ENCODE results near the gene WASHC3. TPM values are rescaled to one million over a fixed set of nuclear protein-coding genes. Genes with fewer than 3 reads are reported as not detected.

WASHC3 gene
- total and polyA plus RNA-seq, 2 donors (not counting 3 experiments of a cell fraction or from before 2014, with no cell fraction given): 27.8 to 28.8 TPM

DNA sequence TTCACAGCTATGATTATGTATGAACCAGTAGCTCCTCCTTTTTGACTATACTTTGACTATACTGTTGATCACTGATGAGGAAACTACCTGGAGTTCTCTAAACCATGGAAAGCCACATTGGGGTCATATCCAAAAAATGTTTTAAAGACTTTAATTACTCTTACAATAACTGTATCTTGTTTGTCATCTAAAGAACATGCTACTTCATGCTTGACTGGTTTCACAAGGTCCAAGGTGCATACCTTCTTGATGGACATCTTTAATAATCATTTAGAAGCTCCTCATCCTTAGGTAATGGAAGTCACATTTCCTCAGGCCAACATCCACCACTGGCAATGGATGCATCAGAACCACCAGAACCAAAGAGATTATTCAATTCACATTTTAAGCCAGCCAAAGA, 29.9 kb downstream of the WASHC3 start:
- Histone ChIP-seq H3K79me2 (ENCODE audit: control insufficient read depth, insufficient read depth, low read length) (no peaks in the 10 kb centered on the region), H3K4me1 (ENCODE audit: control insufficient read depth, extremely low read depth, insufficient read depth, low read length) (no peaks in the 10 kb centered on the region), H3K9me3 (replicated peaks; ENCODE audit: control insufficient read depth, insufficient read depth, low read length) (no peaks in the 10 kb centered on the region), H3K27ac (ENCODE audit: insufficient read depth, low read depth, low read length) (no peak overlapping the region), H2AFZ (ENCODE audit: low read depth, low read length) (no peak overlapping the region), H3K9me1 (replicated peaks; ENCODE audit: control insufficient read depth, extremely low read depth, insufficient read depth, low read length) (no peaks in the 10 kb centered on the region), H4K20me1 (replicated peaks; ENCODE audit: control insufficient read depth, extremely low read depth, insufficient read depth, low read length) (no peaks in the 10 kb centered on the region), H3K4me2 (ENCODE audit: insufficient read depth, low read length) (no peak overlapping the region), H3K4me3 (replicated peaks in 1 of 3; ENCODE audit: insufficient read depth in 1 of 3, low read depth in 1 of 3, low read length in 3 of 3) (no peak overlapping the region), H3K27me3 (ENCODE audit: control insufficient read depth in 2 of 2, insufficient read depth in 2 of 2, low read length in 2 of 2) (no peaks in the 10 kb centered on the region), H3K9ac (replicated peaks; ENCODE audit: extremely low read depth, insufficient read depth, low read length) (no peak overlapping the region), H3K36me3 (ENCODE audit: control insufficient read depth in 2 of 2, extremely low read depth in 1 of 2, insufficient read depth in 2 of 2, low read length in 2 of 2) (no peaks in the 10 kb centered on the region)
- no peak for FAIRE-seq
- ChIA-PET POLR2A (interaction anchor here (0.7 kb wide), 1 partner anchor 1552 kb away, joined by 3 read pairs; no protein-coding TSS in a partner anchor), CTCF (interaction anchor here (1.5 to 1.8 kb wide), 2 partner anchors 8 to 38 kb away, joined by 4 to 6 read pairs; no protein-coding TSS in a partner anchor)
- TF ChIP-seq, protein P1, sequence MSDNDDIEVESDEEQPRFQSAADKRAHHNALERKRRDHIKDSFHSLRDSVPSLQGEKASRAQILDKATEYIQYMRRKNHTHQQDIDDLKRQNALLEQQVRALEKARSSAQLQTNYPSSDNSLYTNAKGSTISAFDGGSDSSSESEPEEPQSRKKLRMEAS (IDR thresholded peaks at IDR 0.05; ENCODE audit: insufficient read depth, insufficient read length): no peak
- TF ChIP-seq MYC (IDR thresholded peaks at IDR 0.05; ENCODE audit: low read depth, low read length): no peak
- no peak for TF ChIP-seq CTCF (IDR thresholded peaks at IDR 0.05; ENCODE audit: extremely low read depth in 1 of 2, insufficient read depth in 1 of 2, low read depth in 1 of 2, low read length in 2 of 2)
- TF ChIP-seq POLR2A (IDR thresholded peaks at IDR 0.05; ENCODE audit: low read depth, low read length): no peak
- no peak for TF ChIP-seq EZH2 (IDR thresholded peaks at IDR 0.05; ENCODE audit: borderline replicate concordance, low read depth, low read length, severe bottlenecking)
- no peak for TF ChIP-seq GATA2 (IDR thresholded peaks at IDR 0.05; ENCODE audit: insufficient read depth, insufficient read length, low read depth, low read length)
- dilution Hi-C loops (cut with MboI; ENCODE audit: extremely low pct_ligation_motif_present, low sequenced_read_pairs) (no loop called here), intact Hi-C loops (cut with micrococcal nuclease) (no loop called here)
- BruUV-seq (replicated peaks): no TSS peak
- DNase-seq (ENCODE audit: low read depth, low spot score): no peak

DNA sequence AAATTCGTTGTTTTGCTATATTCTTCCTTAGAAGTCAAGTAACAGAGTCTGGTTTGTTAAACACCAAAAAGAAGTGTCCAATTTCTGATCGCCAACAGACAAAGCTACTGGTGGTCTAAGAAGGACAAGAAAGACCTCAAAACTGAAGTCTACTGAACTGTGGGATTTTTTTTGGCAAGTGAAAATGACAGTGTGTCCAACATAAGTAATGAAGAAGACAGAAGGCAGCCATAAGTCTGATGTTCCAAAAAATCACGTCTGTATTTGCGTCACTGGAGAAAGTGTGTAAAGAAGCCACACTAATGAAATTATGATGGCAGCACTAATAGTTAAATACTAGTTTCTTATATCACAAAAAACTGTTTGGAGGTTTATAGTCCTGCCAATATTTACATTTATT, 32.6 kb downstream of the WASHC3 start:
- no peak for TF ChIP-seq POLR2AphosphoS5 (IDR thresholded peaks at IDR 0.05; ENCODE audit: insufficient read depth, low read depth, low read length)
- no peak for TF ChIP-seq FOS (IDR thresholded peaks at IDR 0.05; ENCODE audit: borderline replicate concordance, insufficient read depth, low read length)
- no peak for TF ChIP-seq EZH2 (IDR thresholded peaks at IDR 0.05; ENCODE audit: borderline replicate concordance, low read depth, low read length, severe bottlenecking)
- TF ChIP-seq CTCF (IDR thresholded peaks at IDR 0.05; ENCODE audit: extremely low read depth in 1 of 2, insufficient read depth in 1 of 2, low read depth in 1 of 2, low read length in 2 of 2): no peak
- TF ChIP-seq, protein P1 (IDR thresholded peaks at IDR 0.05; ENCODE audit: insufficient read depth, insufficient read length): no peak
- TF ChIP-seq GATA2 (IDR thresholded peaks at IDR 0.05; ENCODE audit: insufficient read depth, insufficient read length, low read depth, low read length): no peak
- TF ChIP-seq POLR2A (IDR thresholded peaks at IDR 0.05; ENCODE audit: low read depth, low read length): no peak
- TF ChIP-seq JUN (IDR thresholded peaks at IDR 0.05; ENCODE audit: borderline replicate concordance, insufficient read depth, insufficient read length, low read depth): no peak
- no peak for TF ChIP-seq MYC (IDR thresholded peaks at IDR 0.05; ENCODE audit: low read depth, low read length)
- H3K9me3 ChIP-seq (replicated peaks; ENCODE audit: control insufficient read depth, insufficient read depth, low read length): no peaks in the 10 kb centered on the region
- H4K20me1 ChIP-seq (replicated peaks; ENCODE audit: control insufficient read depth, extremely low read depth, insufficient read depth, low read length): no peaks in the 10 kb centered on the region
- intact Hi-C loops (cut with micrococcal nuclease) (no loop called here), dilution Hi-C loops (cut with MboI; ENCODE audit: extremely low pct_ligation_motif_present, low sequenced_read_pairs) (no loop called here)
- ChIA-PET POLR2A (no interaction called here), CTCF (no interaction called here)
- H3K4me2 ChIP-seq (ENCODE audit: insufficient read depth, low read length): no peak overlapping the region
- H3K4me1 ChIP-seq (ENCODE audit: control insufficient read depth, extremely low read depth, insufficient read depth, low read length): no peaks in the 10 kb centered on the region
- no TSS peak for BruUV-seq (replicated peaks)
- H2AFZ ChIP-seq (ENCODE audit: low read depth, low read length): no peak overlapping the region
- no peaks in the 10 kb centered on the region for H3K79me2 ChIP-seq (ENCODE audit: control insufficient read depth, insufficient read depth, low read length)
- H3K27ac ChIP-seq (ENCODE audit: insufficient read depth, low read depth, low read length): no peak overlapping the region
- no peaks in the 10 kb centered on the region for H3K27me3 ChIP-seq (ENCODE audit: control insufficient read depth in 2 of 2, insufficient read depth in 2 of 2, low read length in 2 of 2)
- no peaks in the 10 kb centered on the region for H3K36me3 ChIP-seq (ENCODE audit: control insufficient read depth in 2 of 2, extremely low read depth in 1 of 2, insufficient read depth in 2 of 2, low read length in 2 of 2)
- no peaks in the 10 kb centered on the region for H3K9me1 ChIP-seq (replicated peaks; ENCODE audit: control insufficient read depth, extremely low read depth, insufficient read depth, low read length)
- no peak overlapping the region for H3K4me3 ChIP-seq (replicated peaks in 1 of 3; ENCODE audit: insufficient read depth in 1 of 3, low read depth in 1 of 3, low read length in 3 of 3)
- DNase-seq (ENCODE audit: low read depth, low spot score): no peak
- no peak for FAIRE-seq
- H3K9ac ChIP-seq (replicated peaks; ENCODE audit: extremely low read depth, insufficient read depth, low read length): no peak overlapping the region

All from endothelial cell of umbilical vein (primary cell).